KOPT-K1 (cell line): Measurements from ENCODE around the gene DAGLA.

ENCODE experiments used
- H3K27ac ChIP-seq: fragments of 200-600 bp; sonication (generic); 2 replicates; pipeline ENCODE4 v1.5.1; 2016; ENCODE audit warnings: antibody characterized with exemption, mild to moderate bottlenecking, low read depth, low read length; ENCODE audit not compliant: poor library complexity, severe bottlenecking
- H3K36me3 ChIP-seq: fragments of 200-600 bp; sonication (generic); 2 replicates; pipeline ENCODE4 v1.5.1; 2017; ENCODE audit warnings: antibody characterized with exemption, mild to moderate bottlenecking, low read length, moderate library complexity; ENCODE audit not compliant: insufficient read depth
- H3K9me3 ChIP-seq: fragments of 200-600 bp; sonication (generic); 2 replicates; pipeline ENCODE4 v1.5.1; 2017; ENCODE audit warnings: antibody characterized with exemption, low read length, mild to moderate bottlenecking; ENCODE audit not compliant: insufficient read depth, poor library complexity, severe bottlenecking

Gene DAGLA, protein sequence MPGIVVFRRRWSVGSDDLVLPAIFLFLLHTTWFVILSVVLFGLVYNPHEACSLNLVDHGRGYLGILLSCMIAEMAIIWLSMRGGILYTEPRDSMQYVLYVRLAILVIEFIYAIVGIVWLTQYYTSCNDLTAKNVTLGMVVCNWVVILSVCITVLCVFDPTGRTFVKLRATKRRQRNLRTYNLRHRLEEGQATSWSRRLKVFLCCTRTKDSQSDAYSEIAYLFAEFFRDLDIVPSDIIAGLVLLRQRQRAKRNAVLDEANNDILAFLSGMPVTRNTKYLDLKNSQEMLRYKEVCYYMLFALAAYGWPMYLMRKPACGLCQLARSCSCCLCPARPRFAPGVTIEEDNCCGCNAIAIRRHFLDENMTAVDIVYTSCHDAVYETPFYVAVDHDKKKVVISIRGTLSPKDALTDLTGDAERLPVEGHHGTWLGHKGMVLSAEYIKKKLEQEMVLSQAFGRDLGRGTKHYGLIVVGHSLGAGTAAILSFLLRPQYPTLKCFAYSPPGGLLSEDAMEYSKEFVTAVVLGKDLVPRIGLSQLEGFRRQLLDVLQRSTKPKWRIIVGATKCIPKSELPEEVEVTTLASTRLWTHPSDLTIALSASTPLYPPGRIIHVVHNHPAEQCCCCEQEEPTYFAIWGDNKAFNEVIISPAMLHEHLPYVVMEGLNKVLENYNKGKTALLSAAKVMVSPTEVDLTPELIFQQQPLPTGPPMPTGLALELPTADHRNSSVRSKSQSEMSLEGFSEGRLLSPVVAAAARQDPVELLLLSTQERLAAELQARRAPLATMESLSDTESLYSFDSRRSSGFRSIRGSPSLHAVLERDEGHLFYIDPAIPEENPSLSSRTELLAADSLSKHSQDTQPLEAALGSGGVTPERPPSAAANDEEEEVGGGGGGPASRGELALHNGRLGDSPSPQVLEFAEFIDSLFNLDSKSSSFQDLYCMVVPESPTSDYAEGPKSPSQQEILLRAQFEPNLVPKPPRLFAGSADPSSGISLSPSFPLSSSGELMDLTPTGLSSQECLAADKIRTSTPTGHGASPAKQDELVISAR

DNA sequence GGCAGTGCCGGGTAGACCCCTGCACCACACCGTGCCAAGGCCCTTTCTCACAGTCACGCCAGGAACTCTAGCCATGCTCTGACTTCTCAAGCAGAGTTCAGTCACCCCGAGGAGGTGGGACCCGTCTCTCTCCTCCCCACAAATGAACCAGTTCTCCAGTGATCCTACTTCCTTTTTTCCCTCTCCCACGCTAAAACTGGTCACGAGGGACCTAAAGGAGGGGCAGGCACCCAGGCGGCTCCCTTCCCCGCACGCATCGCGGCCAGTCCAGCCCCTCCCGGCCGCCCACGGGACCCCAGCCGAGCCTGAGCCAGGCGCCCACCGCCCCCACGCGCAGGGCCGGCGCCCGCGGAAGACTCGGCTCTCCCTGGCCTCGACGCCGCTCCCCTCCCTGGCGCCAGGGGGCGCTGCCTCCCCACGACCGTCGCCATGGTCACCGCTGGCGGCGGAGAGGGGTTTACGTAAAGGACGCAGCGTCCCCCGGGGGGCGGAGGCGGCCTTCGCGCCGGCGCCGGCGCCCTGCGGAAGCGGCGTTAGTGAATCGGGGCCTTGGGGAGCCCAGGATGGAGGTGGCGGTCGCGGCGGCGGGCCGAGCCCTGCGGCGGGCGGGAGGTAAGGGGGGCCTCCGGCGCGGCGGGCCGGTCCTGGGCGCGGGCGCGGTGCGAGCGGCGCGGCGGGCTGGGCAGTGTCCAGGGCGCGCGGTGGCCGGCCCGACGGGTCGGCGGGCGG is at the start of gene DAGLA:
Gene DAGLA (plus strand): TSS at position 499 of the 729 bp plus-strand sequence. CDS start 39,765 bp downstream, outside the sequence.
- no peaks in the 10 kb centered on the region for H3K9me3 ChIP-seq
- no peak within 1 kb of the TSS for H3K27ac ChIP-seq

DNA sequence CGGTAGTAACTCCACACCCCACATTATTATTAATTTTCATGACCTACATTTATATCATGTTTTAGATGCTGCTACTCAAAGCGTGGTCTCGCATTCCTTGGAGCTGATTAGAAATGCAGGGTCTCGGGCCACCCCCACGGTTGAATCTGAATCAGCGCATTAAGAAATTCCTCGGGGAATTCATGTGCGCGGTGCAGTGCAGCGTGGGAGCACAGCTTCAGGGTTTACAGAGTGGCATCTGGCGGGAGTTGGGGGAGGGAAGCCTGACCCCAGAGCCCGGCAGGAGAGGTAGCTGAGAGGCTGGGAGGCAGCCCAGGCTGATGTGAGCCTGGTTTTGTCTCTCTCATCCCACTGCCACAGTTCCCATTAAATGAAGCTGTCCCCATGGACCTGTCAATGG is 48.1 kb upstream of the DAGLA start:
- Histone ChIP-seq H3K36me3 (no peaks in the 10 kb centered on the region), H3K9me3 (peaks cover 3% of the 10 kb centered on the region), H3K27ac (no peak overlapping the region)

More for the DNA sequence above, at the start of gene DAGLA:
- H3K36me3 ChIP-seq: no peaks in the 10 kb centered on the region

DNA sequence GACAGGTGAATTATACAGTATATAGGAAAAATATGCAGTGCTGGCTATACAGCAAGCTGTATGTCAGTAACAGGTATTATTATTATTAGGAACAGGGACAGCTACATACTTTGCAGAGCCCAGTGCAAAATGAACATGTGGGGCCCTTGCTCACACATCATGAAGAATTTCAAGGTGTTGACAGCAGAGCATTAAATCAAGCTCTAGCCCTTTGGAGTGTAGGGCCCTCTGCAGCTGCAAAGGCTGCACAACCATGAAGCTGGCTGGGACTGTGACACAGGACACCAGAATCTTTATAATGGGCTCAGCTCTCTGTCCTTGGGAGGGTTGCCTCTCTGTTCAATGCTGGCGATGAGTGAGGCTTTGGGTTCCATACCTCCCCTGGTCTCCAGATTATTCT is 44.9 kb upstream of the DAGLA start:
- peaks cover 3% of the 10 kb centered on the region for H3K9me3 ChIP-seq
- no peak overlapping the region for H3K27ac ChIP-seq
- no peaks in the 10 kb centered on the region for H3K36me3 ChIP-seq

DNA sequence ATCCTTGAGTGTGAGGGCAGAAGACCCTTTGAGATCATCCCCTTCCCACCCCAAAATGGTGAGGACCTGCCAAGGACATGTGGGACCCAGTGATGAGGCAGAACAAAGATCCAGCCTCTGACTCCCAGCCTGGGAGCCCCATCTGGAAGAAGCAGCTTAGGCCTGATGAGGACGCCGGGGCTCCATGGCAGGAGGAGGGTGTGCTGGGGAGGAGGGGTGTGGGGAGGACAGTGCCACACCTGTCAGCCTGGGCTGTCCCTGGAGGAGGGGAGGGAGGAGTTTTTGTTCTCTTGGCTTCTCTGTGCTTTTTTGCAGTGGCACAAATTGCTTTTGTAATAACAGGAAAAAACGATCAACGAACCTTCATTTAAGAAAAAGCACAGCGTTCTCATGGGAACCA is 44.4 kb upstream of the DAGLA start:
- H3K27ac ChIP-seq: no peak overlapping the region
- H3K36me3 ChIP-seq: no peaks in the 10 kb centered on the region
- peaks cover 3% of the 10 kb centered on the region for H3K9me3 ChIP-seq

DNA sequence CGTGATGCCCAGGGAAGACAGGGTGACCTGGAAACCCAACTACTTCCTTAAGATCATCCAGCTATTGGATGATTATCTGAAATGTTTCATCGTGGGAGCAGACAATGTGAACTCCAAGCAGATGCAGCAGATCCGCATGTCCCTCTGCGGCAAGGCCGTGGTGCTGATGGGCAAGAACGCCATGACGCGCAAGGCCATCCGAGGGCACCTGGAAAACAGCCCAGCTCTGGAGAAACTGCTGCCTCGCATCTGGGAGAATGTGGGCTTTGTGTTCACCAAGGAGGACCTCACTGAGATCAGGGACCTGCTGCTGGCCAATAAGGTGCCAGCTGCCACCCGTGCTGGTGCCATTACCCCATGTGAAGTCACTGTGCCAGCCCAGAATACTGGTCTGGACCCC is 43.5 kb upstream of the DAGLA start:
- Histone ChIP-seq H3K27ac (no peak overlapping the region), H3K9me3 (peaks cover 3% of the 10 kb centered on the region), H3K36me3 (no peaks in the 10 kb centered on the region)

DNA sequence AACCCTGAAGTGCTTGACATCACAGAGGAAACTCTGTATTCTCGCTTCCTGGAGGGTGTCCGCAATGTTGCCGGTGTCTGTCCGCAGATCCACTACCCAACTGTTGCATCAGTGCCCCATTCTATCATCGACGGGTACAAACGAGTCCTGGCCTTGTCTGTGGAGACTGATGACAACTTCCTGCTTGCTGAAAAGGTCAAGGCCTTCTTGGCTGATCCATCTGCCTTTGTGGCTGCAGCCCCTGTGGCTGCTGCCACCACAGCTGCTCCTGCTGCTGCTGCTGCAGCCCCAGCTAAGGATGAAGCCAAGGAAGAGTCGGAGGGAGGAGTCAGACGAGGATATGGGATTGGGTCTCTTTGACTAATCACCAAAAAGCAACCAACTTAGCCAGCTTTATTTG is 42.9 kb upstream of the DAGLA start:
- Histone ChIP-seq H3K36me3 (no peaks in the 10 kb centered on the region), H3K9me3 (peaks cover 3% of the 10 kb centered on the region), H3K27ac (no peak overlapping the region)

DNA sequence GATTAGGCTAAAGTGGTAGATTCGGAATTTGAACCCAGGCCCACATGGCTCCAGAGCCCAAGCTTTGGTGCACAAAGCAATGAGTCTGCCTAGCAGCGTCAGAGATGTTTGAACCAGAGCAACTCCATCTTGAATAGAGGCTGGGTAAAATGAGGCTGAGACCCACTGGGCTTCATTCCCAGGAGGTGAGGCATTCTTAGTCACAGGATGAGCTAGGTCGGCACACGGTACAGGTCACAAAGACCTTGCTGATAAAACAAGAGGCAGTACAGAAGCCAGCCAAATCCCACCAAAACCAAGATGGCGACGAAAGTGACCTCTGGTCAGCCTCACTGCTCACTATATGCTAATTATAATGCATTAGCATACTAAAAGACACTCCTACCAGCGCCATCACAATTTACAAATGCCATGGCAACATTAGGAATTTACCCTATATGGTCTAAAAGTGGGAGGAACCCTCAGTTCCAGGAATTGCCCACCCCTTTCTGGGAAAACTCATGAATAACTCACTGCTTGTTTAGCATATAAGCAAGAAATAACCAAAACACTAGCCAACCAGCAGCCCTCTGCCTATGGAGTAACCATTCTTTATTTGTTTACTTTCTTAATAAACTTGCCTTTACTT is 40.3 kb upstream of the DAGLA start:
- Histone ChIP-seq H3K9me3 (no peaks in the 10 kb centered on the region), H3K36me3 (no peaks in the 10 kb centered on the region), H3K27ac (no peak overlapping the region)

DNA sequence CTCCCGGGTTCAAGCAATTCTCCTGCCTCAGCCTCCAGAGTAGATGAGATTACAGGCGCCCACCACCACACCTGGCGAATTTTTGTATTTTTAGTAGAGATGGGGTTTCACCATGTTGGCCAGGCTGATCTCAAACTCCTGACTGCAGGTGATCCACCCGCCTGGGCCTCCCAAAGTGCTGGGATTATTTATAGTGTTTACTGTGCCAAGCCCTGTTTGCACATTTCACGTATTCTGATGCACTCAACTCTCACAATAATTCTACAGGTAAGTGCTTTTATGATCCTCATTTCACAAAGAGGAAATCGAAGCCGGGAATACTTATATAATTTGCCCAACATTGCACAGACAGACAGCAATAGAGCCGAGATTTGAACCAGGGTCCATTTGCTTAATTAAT is 38.0 kb upstream of the DAGLA start:
- H3K27ac ChIP-seq: no peak overlapping the region
- H3K36me3 ChIP-seq: no peaks in the 10 kb centered on the region
- no peaks in the 10 kb centered on the region for H3K9me3 ChIP-seq

DNA sequence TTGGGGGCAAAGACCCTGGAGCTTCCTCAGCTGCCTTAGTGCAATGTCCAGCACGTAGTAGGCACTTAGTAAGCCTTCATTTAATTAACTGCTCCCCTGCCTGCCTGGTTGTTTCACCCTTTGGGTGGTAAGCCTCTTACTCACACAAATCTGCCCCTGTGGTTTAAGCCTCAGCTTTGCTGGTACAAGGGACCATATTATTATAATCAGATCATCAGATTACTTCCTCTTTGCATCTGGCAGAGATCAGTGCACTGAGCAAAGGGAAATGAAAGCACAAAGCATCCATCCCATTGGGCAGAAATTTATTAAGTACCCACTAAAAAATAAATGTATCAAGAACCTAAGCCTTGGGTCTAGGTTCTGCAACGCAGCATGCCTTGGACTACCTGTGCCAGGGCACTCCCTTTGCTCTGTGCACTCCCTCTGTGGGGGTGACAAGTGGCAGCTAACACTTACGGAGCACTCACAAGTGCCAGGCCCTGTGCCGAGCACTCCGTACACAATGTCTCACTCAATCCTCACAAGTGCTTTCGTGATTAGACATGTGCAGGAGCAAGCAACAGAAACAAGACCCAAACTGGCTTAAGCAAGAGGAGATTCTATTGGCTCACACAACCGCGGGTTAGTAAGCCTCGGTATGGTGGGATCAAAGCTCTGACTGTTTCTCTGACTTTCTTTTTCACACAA is 34.9 kb upstream of the DAGLA start:
- Histone ChIP-seq H3K27ac (no peak overlapping the region), H3K36me3 (no peaks in the 10 kb centered on the region), H3K9me3 (no peaks in the 10 kb centered on the region)

DNA sequence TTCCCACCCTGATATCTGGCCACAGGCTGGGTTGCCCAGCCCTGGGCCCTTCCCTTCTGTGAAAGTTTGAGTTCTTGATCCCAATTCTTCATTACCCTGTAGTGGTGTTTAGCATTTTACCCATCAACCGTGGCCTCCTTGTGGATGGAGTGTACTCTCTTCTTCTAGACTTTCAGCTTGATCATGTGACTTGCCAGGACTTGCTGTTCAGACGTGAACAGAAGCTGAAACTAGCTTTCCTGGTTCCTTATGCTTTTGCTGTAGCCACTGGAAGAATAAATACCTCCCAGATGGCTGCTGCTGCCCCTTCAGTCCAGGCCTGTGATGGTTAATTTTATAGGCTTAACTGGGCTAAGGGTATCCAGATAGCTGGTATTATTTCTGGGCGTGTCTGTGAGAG is 32.7 kb upstream of the DAGLA start:
- Histone ChIP-seq H3K9me3 (no peaks in the 10 kb centered on the region), H3K27ac (no peak overlapping the region), H3K36me3 (no peaks in the 10 kb centered on the region)

DNA sequence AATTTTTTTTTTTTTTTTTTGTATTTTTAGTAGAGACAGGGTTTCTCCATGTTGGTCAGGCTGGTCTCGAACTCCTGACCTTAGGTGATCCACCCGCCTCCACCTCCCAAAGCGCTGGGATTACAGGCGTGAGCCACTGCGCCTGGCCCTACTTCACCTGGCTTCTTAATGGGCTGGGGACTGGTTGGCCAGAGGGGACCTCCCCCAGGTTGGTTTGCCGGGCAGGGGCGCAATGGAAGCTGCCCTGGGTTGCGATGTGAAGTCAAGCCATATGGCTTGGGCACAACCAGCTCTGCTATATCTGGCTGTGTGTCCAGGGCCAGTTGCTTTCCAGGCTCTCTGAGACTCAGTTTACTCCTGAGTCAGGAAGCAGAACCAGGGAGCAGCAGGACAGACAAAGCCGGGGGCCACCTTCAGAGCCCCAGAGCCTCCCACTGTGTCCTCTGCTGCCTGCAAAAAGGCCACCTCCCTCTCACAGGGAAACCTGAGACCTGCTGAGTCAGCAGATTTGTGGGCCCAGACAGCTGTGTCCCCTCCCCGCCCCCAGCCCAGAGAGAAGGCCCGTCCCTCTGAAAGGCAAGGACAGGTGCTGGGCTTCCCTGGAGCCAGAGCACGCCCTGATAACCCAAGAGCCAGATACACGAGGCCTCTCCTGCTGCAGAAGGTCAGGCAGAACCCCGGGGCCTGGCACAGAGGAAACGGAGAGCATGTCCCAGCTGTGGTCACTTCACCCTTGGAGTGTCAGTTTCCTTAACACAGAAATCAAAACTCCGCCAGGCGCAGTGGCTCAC is 29.2 kb upstream of the DAGLA start:
- H3K9me3 ChIP-seq: no peaks in the 10 kb centered on the region
- H3K27ac ChIP-seq: no peak overlapping the region
- H3K36me3 ChIP-seq: no peaks in the 10 kb centered on the region

DNA sequence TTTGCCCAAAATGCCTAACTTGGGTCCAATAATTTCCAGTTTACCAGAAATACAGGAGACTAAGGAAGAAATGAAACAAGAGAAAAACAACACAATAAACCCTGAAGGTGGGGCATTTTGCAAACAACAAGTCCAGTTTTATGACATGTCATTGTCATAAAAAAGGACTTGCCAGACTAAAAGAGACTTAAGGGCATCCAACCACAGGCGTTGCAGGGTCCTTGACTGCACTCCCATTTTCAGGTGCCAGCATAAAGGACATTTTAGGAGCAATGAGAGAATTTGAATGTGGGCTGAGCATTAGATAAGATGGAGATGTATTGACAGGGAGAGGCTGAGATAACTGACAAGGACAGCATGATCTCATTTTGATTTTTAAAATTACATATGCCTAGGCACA is 28.1 kb upstream of the DAGLA start:
- Histone ChIP-seq H3K9me3 (no peaks in the 10 kb centered on the region), H3K27ac (no peak overlapping the region), H3K36me3 (no peaks in the 10 kb centered on the region)

DNA sequence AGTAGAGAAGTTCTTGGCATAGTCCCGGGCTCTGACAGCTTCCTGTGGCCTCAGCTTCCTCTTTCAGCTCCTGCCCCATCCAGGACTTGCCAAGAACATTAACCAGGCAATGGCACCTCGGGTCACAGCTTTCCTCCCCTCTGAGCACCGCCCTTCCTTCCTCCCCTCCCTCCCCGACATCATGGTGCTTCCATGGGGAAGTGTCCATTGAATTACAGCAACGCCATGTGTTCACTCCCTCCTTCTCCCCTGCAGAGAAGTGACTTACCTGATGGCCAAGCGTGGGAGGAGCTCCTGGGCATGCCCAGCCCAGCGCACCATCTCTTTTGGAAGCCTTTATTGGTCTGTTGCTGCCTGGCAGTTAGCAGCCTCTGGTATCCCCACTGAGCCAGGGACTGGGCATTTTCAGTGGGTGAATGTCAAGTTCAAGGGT is 25.8 kb upstream of the DAGLA start:
- Histone ChIP-seq H3K36me3 (no peaks in the 10 kb centered on the region), H3K9me3 (no peaks in the 10 kb centered on the region), H3K27ac (no peak overlapping the region)
